ENCODE results near the gene HPX. TPM values are rescaled to one million over a fixed set of nuclear protein-coding genes. Genes with fewer than 3 reads are reported as not detected.

Gene HPX
- total and polyA plus RNA-seq, 2 of the 13 experiments (the other 11 are each of a cell fraction or from before 2014, with no cell fraction given): 9.2 to 57.4 TPM

GRCh38 chr11:6389905-6390717 lies 50.7 kb downstream of the HPX start, which contains the start of gene SMPD1 (continued):
- TF ChIP-seq PAXIP1 (CRISPR knock-in tag; conservative IDR thresholded peaks at IDR 0.05): peak; percentile 54
- 0 out of 2 replicates have a peak, but pooled peaks have one; percentile 8 for TF ChIP-seq DR1 (CRISPR knock-in tag; IDR thresholded peaks at IDR 0.05)
- peak; percentile 76 for TF ChIP-seq PHF8 (CRISPR knock-in tag; IDR thresholded peaks at IDR 0.05)
- peak in 1 of 2 experiments; percentile 73; a peak in 2 of 4 replicates for TF ChIP-seq KLF16 (CRISPR knock-in tag; IDR thresholded peaks at IDR 0.05)
- TF ChIP-seq ZNF335 (CRISPR knock-in tag; IDR thresholded peaks at IDR 0.05): no peak
- TF ChIP-seq MXI1 (IDR thresholded peaks at IDR 0.05; ENCODE audit: borderline replicate concordance, low read depth, low read length): peak; percentile 70; the same call in 1 of the 3 replicates
- peak; percentile 74; the same call in 1 of the 2 replicates for TF ChIP-seq ZNF761 (CRISPR knock-in tag; conservative IDR thresholded peaks at IDR 0.05)
- TF ChIP-seq ZNF441 (CRISPR knock-in tag; IDR thresholded peaks at IDR 0.05; ENCODE audit: borderline replicate concordance): no peak
- TF ChIP-seq ZNF644 (CRISPR knock-in tag; IDR thresholded peaks at IDR 0.05; ENCODE audit: low read depth): no peak
- TF ChIP-seq MTA3 (CRISPR knock-in tag; IDR thresholded peaks at IDR 0.05): no peak
- 0 out of 2 replicates have a peak, but pooled peaks have one; percentile 49 for TF ChIP-seq MTF2 (CRISPR knock-in tag; IDR thresholded peaks at IDR 0.05; ENCODE audit: borderline replicate concordance)
- peak; percentile 54; the same call in 1 of the 2 replicates for TF ChIP-seq KMT2B (CRISPR knock-in tag; IDR thresholded peaks at IDR 0.05)
- TF ChIP-seq ZNF136 (CRISPR knock-in tag; IDR thresholded peaks at IDR 0.05; ENCODE audit: low read depth): no peak
- TF ChIP-seq ZFX (CRISPR knock-in tag; IDR thresholded peaks at IDR 0.05; ENCODE audit: low read depth): peak; percentile 69
- TF ChIP-seq KDM2A (CRISPR knock-in tag; IDR thresholded peaks at IDR 0.05; ENCODE audit: borderline replicate concordance, low read depth): peak; percentile 54; the same call in 1 of the 2 replicates
- TF ChIP-seq SNAPC5 (CRISPR knock-in tag; IDR thresholded peaks at IDR 0.05; ENCODE audit: borderline replicate concordance): no peak
- no peak for TF ChIP-seq ZNF770 (CRISPR knock-in tag; IDR thresholded peaks at IDR 0.05)
- TF ChIP-seq NFKB2 (CRISPR knock-in tag; IDR thresholded peaks at IDR 0.05; ENCODE audit: borderline replicate concordance): peak; percentile 34; the same call in 1 of the 2 replicates
- 0 out of 2 replicates have a peak, but pooled peaks have one; percentile 7 for TF ChIP-seq MIER3 (CRISPR knock-in tag; IDR thresholded peaks at IDR 0.05; ENCODE audit: borderline replicate concordance)
- peak; percentile 63 for TF ChIP-seq POLR2G (IDR thresholded peaks at IDR 0.05; ENCODE audit: low read depth, low read length)
- TF ChIP-seq ZNF546 (CRISPR knock-in tag; conservative IDR thresholded peaks at IDR 0.05): no peak

All from HepG2 (cell line).